Sigmoid colon (tissue), 4 donors: ENCODE data around the gene EWSR1.

ENCODE experiments used
- EP300 ChIP-seq, 4 donors: sonication (generic); formaldehyde crosslinking; IDR thresholded peaks; one replicate each; pipeline ENCODE4 v1.6.1; 2017; ENCODE audit warnings: antibody characterized with exemption in 4 of 4
- POLR2A ChIP-seq, 2 donors: fragments of 450-650 bp; IDR thresholded peaks; one replicate each; pipeline ENCODE4 v1.6.1; 2016; ENCODE audit warnings: antibody characterized with exemption in 2 of 2, mild to moderate bottlenecking in 2 of 2, moderate library complexity in 2 of 2
- TF ChIP-seq, protein P1 (sequence below), 4 experiments: fragments of 450-650 bp in 3 of 4; fragments of 200-600 bp in 1 of 4; IDR thresholded peaks; one replicate each; pipeline ENCODE4 v1.5.1; 2016 to 2019; ENCODE audit warnings: antibody characterized with exemption in 4 of 4, mild to moderate bottlenecking in 3 of 4, moderate library complexity in 2 of 4

DNA sequence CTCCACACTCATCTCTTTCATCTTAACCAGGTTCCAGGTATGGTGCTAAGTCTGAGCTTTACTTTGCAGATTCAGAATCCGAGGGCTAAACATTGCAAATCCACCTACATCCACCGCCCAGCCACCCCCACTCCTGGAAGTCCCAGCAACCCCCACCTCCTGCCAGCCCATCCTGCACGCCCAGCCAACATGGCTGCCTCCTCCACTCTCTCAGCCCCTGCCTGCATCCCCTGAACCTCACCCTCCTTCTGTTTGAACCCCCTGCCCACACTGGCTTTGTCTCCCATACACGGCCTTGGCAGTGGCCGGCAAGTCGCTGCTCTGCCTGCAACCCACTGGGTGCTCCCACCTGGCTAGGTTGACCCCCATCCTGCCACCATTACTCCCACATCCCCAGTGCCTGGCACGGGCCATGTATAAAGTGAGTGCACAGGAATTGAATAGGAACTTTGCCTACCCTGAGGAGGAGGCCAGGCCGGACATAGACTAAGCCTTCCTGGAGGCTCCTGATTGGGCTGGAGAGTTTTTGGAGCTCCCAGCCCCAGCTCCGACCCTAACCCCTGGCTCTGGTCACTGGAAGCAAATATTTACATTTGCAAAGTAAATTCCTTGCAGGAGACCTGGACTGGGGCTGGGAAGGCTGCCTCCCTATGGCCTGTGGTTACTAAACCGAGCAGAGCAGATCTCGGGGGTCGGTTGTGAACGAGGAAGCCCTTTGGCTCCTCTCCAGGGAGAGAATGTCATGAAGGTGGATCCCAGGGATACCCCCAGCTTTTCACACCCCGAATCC is 48.0 kb upstream of the EWSR1 start:
- TF ChIP-seq, protein P1, sequence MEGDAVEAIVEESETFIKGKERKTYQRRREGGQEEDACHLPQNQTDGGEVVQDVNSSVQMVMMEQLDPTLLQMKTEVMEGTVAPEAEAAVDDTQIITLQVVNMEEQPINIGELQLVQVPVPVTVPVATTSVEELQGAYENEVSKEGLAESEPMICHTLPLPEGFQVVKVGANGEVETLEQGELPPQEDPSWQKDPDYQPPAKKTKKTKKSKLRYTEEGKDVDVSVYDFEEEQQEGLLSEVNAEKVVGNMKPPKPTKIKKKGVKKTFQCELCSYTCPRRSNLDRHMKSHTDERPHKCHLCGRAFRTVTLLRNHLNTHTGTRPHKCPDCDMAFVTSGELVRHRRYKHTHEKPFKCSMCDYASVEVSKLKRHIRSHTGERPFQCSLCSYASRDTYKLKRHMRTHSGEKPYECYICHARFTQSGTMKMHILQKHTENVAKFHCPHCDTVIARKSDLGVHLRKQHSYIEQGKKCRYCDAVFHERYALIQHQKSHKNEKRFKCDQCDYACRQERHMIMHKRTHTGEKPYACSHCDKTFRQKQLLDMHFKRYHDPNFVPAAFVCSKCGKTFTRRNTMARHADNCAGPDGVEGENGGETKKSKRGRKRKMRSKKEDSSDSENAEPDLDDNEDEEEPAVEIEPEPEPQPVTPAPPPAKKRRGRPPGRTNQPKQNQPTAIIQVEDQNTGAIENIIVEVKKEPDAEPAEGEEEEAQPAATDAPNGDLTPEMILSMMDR (IDR thresholded peaks at IDR 0.05): no peak
- TF ChIP-seq POLR2A (IDR thresholded peaks at IDR 0.05) (no peak), EP300 (IDR thresholded peaks at IDR 0.05) (no peak)
